ENCODE measurements around the gene HAO1.
"Not testable (repeated sequence)": the region's sequence is repeated elsewhere in the genome, so short reads cannot be mapped to it uniquely, and the experiment has no call there.

Gene HAO1

DNA sequence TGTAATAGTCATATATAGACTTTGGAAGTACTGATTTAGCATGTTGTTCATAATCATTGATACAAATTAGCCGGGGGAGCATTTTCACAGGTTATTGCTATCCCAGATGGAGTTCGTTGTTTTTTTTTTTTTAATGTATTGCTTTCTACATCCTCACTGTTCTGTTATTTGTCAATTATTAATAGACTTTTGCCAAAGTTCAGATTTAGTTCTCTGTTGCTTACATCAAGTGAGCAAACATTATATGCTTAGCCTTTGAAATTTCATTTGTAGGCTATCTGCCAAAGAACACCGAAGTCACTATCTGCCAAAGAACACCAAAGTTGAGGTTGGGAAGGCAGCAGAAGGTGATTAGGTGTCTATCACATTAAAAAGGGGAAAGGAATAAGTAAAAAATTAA lies at the start of gene HAO1:
TSS of gene HAO1 (minus strand) at position 118 of the 400 bp plus-strand sequence. CDS start at position 82, 36 bp downstream.
- DNase-seq (ENCODE audit: low read depth in 2 of 2): no peak

DNA sequence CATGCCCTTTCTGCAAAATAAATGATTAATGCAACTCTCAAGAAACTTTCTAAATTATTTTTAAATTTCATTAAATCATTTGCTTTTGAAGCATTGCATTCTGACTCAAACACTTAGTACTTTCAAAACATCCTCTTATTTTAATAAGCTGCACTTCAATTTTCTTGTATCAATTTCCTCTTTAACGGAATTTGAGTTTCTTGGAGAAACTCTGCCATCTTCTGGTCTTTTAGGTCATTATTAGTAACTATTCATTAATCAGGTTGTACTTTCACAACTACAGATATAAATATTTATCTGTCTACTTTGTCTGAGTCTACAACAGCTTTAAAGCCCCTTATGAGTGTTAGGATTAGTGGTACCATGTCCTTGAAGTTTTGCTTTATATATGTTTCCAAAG lies 49.1 kb upstream of the HAO1 start:
- DNase-seq (ENCODE audit: low read depth in 2 of 2): no peak

DNA sequence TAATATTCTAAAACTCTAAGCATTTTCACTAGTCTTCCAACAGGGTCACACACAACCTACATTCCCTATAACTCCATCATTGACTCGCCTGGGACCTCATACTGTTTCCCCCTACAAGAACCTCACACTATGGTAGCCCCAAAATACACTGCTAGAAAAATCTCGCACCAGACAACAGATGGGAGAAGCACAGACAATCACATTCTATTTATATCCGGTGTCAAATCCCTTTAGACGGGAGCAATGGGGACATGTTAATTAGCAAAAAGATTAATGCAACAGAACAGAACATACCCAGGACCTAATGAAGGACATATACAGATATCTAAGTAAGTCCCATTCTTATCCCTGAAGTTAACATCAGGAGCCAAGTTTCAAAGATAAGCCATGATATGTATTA lies 45.7 kb upstream of the HAO1 start:
- DNase-seq (ENCODE audit: low read depth in 2 of 2): no peak

DNA sequence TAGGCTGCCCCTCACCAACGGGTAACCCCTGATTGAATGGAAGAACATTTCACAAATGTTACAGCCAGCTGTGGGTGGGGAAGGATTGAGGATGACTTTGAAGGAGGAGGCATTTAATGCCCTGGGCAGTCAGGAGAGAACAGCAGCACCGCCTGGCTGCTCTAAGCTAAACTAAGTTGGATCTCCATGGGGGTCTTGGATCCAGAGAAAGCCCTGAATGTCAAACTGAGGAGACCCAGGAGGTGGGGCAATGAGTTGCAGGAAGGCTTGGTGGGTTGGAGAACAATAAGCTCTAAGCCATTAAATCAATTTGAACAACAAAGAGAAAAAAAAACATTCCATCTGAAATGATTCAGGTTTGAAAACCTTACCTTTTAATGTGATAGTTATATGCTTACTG lies 43.9 kb upstream of the HAO1 start:
- no peak for DNase-seq (ENCODE audit: low read depth in 2 of 2)

DNA sequence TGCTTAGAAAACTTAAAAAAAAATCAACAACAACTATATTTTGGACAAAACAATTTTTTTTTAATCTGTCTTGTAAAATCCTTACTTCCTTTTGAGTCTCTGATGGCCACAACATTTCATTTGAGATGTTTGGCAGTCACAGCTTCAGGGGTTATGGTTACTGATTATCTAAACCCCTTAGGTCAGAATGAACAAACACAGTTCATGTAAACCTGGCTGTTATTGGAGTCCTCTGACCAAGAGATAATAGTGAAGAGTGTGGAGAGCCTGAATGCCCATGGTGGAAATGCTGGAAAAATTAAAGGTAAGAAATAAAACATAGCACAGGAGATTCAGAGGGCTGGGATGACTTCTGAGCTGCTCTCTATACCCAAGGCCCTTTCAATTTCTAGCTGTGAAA lies 41.1 kb upstream of the HAO1 start:
- DNase-seq (ENCODE audit: low read depth in 2 of 2): no peak

DNA sequence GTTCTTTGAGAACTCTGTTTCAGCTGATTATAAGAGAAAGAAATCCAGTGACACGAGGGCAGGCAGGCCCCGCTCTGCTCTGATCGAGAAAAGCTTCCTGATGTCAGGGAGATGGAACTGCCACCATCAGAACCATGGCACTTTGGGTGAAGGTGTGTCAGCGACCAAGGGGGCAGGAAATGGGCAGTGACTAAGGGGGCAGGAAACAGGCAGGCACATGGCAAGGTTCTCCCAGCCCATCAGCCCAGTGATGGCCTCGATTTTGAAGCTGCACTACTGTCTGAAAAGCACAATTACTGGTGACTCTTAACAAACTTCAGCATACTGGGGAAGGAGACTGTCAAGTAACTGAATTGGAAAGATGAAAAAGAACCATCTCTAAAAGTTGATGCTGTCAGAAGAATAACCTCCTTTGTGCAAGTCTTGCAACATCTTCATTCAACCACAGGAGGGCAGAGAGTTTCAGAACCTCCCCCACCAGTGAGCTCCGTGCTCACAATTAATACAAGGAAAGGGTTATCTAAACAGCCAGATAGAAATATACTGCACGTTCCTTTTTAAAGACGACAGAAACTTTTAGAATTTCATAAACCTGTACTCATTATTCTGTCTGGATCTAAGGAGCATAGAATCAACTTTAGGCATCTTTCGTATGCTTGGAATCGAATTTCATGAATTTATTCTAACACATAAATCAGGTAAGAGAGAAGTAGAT lies 40.2 kb upstream of the HAO1 start:
- DNase-seq (ENCODE audit: low read depth in 2 of 2): no peak

DNA sequence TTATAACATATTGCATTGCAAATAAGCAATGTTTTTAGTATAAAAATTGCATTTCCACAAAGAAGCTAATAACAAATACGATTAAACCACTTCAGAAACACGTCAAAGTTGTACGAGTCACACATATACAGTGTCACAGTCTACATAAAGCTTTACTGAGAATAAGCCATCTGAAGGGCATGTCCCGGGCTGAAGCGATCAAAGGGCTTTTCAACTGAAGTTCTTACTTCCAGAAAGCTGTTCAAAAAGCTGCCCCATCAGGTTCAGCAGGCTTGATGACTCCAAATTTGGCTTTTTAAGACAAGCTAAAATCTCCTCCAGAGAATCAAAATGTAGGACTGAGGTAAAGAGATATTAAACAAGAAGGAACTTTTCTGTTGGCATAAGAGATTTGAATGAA lies 37.5 kb upstream of the HAO1 start:
- no peak for DNase-seq (ENCODE audit: low read depth in 2 of 2)

DNA sequence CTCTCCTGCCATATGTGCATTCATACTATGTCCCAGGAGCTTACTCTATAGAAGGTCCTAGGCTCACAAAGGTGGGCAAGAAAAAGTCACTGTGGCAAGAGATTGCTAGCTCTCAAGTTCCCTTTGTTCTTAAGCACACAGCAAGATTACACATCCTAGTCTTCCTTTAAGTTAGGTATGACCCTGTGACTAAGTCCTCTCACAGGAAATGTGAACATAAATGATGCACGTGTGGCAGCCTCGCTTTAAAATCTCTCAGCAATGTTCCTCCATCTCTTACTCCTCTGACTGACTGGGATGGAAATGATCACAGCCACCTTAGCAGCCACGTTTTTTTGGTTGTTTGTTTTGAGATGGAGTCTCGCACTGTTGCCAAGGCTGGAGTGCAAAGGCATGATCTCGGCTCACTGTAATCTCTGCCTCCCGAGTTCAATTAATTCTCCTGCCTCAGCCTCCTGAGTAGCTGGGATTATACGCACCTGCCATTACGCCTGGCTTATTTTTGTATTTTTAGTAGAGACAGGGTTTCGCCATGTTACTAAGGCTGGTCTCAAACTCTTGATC lies 35.7 kb upstream of the HAO1 start:
- DNase-seq (ENCODE audit: low read depth in 2 of 2): no peak

DNA sequence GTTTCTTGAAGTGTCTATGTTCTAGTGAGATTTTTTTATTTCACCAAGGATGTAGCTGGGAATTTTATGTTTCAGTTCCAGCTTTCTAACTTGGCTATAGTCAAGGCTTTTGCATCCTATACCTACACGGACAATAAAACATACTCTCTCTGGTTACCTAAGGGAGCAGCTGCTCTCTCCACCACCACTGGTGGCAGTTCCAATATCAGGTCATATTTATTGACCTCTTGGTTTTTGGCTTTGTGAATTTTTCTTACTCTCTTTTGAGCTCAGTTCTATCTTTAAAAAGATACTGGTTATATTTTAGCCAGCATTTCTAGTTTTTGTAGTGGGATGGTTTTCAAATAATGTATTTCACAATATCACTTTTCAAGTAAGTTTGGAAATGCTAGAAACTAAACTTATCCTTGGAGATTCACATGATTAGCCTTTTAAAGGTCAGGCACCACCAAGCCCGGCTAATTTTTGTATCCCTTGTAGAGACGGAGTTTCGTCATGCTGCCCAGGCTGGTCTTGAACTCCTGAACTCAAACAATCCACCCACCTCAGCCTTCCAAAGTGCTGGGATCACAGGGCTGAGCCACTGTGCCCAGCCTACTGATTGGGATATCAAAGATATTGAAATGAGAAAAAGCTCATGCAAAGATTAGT lies 34.7 kb upstream of the HAO1 start:
- no peak for DNase-seq (ENCODE audit: low read depth in 2 of 2)

DNA sequence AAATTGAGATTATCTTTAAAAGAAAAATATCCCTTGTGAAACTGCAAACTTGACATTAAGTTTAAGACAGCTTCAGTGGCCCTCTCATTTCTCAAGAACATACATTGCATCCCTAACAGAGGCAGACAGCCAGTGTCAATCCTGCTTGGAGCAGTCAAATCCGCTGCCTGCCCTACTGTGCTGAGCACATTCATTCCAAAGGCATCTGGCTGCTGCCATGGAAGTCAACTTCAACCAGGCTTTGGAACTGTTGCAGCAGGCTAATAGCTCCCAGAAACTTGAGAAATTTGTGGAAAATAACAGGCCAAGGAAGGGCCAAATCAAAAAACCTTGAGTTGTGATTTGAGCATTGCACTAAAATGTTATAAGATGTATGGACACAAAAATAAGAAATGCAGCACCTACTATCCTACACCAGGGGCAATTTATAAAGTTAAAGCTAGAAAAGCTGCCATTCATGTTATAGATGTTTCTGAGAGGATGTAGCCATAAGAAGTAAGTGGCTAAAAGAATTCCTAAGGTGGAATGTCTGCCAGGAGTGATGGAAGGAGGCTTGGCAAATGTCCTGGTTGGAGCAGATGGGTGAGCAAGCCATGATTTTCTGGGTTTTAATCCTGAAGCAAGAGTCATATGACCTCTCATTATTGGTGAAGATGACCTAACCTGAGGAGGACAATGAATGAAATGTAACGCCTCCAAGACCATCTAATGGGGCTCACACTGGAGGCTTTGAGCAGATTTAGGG lies 31.4 kb upstream of the HAO1 start:
- no peak for DNase-seq (ENCODE audit: low read depth in 2 of 2)

DNA sequence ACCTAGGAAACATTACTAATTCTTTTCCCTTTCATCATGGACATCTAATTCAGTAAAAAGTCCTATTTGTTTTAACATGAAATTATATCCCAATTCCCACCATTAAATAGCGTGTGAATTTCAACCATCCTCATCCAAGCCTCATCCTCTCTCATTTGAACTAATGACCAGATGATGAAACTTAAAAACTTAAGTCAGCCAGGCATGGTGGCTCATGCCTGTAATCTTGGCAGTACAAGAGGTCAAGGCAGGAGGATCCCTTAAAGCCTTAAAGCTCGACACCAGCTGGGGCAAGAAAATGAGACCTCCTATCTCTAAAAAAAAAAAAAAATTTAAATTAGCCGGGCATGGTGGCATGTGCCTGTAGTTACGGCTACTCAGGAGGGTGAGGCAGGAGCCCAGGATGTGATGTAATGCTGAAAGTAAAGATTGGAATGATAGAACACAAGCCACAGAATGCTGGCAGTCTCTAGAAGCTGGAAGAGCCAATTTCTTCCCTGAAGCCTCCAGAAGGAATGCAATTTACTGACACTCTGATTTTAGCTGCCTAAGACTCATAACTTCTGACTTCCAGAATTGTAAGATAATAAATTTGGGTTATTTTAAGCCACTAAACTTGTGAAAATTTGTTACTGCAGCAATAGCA lies 27.1 kb upstream of the HAO1 start:
- no peak for DNase-seq (ENCODE audit: low read depth in 2 of 2)

DNA sequence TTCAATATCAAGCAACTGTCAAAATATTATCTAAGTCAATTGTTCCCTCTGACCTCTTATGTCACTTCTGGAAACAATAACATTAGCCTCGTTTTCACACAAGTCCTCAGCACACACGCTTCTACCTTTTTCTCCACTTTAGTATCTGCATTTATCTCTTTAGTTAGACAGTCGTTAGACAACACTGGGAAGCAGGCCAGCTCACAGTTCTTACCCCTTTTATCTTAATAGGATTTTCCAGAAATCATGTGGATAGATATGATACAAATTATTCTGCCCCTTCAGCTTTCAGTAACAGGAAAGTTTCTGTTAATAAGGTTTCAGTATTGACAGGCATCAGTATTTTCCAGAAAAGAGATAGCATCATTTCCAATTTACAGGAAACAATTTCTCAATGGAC lies 25.9 kb upstream of the HAO1 start:
- no peak for DNase-seq (ENCODE audit: low read depth in 2 of 2)

DNA sequence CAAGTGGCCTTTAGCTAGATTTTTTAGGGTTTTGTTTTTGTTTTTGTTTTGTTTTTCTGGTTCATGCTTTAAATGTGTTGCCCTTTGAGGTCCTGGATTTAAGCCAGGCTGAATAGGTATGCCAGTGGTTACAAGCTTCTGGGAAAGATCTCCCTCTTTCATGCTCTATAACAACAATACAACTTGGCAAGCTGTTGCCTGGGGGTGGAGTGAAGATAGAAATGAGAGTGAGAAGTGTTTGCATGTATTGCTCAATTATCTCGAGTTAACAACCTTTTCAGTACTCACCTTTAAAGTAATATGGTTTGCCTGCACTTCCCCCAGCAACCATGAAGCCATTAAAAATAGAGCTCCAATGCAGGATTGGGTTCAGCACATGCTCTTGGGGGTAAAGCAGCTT lies 19.2 kb upstream of the HAO1 start:
- no peak for DNase-seq (ENCODE audit: low read depth in 2 of 2)

DNA sequence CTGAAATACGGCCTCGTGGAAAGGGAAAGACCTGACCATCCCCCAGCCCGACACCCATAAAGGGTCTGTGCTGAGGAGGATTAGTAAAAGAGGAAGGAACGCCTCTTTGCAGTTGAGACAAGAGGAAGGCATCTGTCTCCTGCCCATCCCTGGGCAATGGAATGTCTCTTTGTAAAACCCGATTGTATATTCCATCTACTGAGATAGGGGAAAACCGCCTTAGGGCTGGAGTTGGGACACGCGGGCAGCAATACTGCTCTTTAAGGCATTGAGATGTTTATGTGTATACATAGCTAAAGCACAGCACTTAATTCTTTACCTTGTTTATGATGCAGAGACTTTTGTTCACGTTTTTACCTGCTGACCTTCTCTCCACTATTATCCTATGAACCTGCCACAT lies 16.3 kb upstream of the HAO1 start:
- not testable (repeated sequence) for DNase-seq (ENCODE audit: low read depth in 2 of 2)

DNA sequence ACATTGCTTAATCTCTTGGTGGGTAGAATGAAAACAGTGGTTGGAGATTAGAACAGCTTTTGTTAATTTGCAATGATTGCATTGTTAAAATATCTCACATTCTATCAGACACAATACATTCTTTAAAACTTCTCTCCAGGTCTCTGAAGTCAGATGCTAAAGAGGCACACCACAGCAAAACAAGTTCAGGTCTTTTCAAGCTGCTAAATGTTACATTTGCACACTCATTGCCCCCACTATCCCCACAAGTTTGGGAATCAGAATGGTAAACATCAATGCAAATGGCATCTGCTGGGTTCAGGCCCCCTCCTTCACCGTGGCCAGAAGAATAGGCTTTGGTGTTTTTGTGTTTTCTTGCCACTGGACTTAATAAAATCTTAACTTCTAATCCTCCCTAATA lies 10.1 kb upstream of the HAO1 start:
- no peak for DNase-seq (ENCODE audit: low read depth in 2 of 2)

DNA sequence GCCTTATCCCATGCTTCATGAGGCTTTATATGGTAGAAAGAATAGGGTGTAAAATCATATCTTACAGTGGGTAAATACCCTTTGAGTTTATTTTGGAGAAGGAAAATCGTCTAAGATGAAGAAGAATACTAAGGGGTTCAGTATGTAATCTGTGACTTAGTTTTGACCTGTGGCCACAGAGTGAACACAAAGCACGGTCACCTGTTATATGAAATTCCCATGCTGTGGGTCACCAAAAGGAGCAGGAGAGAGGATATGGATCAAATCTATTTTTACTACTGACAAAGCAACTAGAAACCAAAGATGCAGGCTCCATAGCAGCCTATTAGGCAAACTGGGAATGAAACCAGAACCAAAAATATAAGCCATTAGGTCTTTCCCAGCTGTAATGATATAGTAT lies 3.6 kb upstream of the HAO1 start:
- no peak for DNase-seq (ENCODE audit: low read depth in 2 of 2)

DNA sequence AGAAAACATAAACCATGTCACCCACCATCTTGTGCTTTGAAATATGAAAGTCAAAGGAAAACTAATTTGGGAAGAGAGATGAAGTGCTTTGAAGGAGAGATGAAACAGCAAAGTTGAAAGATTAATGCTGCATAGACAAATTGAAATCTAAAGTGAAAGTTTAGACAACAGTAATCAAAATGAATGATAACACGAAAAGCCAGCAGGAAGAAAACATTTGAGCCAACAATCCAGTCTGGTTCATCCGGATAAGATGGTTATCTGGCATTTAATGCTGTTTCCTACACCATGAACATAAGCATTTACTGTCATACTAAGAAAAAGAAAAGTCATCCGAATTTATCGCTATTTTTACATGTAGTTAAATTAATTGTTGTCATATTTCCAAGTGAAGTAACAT lies 595 bp downstream of the HAO1 start:
- DNase-seq (ENCODE audit: low read depth in 2 of 2): no peak

DNA sequence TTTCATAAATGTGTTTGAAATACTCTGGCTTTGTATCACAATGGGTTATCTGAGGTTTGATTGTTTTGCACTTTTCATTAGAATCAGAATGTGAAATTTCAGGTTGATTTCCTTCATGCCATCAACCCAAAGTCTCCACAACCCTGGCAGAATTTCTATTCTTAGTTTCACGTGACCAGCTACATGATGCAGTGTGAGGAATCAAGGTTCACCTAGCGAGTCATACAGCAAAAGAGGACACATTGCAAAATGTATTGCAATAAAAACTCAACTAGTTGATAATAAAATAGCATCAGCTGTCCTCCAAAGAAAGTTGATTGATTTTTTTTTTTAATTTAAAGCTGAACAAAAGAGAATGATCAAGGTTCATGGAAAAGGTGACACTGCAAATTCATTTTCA lies 2.2 kb downstream of the HAO1 start:
- no peak for DNase-seq (ENCODE audit: low read depth in 2 of 2)

DNA sequence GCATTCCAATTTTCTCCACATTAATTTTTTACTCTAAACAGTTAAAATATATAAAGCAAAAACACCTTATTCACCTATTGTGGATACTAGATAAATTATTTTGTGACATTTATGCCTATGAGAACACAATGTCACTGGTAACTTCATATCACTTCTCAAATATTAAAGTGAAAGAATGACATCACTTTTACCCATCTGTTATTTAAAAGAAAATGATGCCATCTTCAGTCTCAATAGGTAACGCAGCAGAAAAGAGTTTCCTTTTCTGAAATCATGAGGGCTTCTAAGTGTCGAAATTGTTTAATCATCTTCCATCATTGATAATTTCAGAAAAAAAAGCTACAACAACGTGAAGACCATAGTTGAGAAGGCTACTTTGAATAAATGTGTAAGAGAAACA lies 2.9 kb downstream of the HAO1 start:
- DNase-seq (ENCODE audit: low read depth in 2 of 2): no peak

DNA sequence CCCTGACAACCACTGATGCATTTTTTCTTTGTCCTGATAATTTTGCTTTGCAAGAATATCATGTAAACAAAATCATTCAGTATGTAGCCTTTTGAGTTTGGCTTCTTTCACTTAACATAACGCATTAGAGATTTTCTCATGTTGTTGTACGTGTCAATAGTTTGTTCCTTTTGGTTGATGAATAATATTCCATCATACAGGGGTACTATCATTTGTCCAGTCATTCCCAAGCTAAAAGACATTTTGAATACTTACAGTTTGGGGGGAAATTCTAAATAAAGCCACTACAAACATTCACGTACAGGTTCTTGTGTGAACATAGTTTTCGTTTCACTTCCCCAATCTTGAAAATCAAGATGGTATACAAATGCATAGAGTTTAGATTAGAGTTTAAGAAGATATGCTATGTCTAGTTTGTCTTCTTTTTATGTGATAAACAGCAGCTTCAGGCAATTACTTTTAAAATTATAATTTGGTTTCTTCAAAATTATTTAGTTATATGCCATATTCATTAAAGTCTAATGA lies 5.2 kb downstream of the HAO1 start:
- DNase-seq (ENCODE audit: low read depth in 2 of 2): no peak

DNA sequence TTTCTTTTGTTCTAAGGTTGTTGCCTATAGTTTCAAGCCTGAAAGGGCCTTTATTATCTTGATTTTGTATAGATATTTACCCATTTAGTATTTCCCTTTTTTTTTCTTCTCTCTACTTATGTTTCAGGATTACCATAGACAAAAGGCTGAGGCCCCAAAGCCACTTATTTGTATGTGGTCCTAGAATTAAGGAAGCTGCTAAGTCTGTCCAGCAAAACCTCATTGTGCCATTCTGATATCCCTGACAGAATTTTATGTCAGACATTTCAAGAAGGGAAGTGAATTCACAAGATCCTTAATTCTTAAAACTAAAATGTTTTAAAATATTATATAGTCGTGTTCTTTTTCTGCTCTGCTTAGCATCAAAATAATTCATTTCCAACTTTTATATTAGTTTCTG lies 6.9 kb downstream of the HAO1 start:
- no peak for DNase-seq (ENCODE audit: low read depth in 2 of 2)

DNA sequence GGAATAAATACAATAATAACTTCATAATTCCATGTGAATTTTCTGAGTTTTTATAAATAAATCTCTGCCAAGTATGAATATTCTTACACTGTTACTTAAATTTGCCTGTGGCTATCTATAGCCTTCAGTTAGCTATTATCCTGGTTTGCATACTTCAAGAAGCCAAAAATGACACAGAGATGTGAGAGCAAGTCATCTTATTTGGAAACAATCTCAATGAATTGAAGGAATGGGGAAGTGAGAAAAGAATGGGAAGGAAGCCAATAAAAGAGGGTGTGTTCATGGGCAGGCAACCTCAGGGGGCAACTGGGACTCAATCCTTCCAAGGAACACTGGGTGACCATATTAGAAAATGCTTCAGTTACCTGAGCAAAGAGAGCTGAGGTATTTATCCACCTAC lies 9.9 kb downstream of the HAO1 start:
- DNase-seq (ENCODE audit: low read depth in 2 of 2): no peak
